Body of pancreas (tissue), 4 donors: Measurements from ENCODE around the gene HSPA1A. TPM values are rescaled to one million over a fixed set of nuclear protein-coding genes. Genes with fewer than 3 reads are reported as not detected.

Experiments used
- ATAC-seq: fragments of 150-250 bp; one replicate; pipeline ENCODE4 v1.9.1; 2016
- DNase-seq, 4 donors: peaks; one replicate each; pipeline ENCODE4 v3.0.0-alpha.2; 2019
- H3K27ac ChIP-seq, 4 donors: fragments of 200-600 bp; sonication (generic); 1 replicate in 3 of 4; 2 replicates in 1 of 4; pipeline versions ENCODE4 v1.5.1 to v1.6.1; 2016 to 2019; ENCODE audit warnings: mild to moderate bottlenecking in 1 of 4, mixed read lengths in 1 of 4, moderate library complexity in 1 of 4
- H3K27me3 ChIP-seq, 2 donors: fragments of 200-600 bp; sonication (generic); one replicate each; pipeline ENCODE4 v1.6.0; 2016; ENCODE audit warnings: mild to moderate bottlenecking in 1 of 2
- H3K36me3 ChIP-seq, 2 donors: fragments of 200-600 bp; sonication (generic); replicated peaks in 1 of 2; 2 replicates each; pipeline ENCODE4 v1.5.1; 2016; ENCODE audit warnings: low read depth in 2 of 2; ENCODE audit not compliant: insufficient read depth in 1 of 2
- H3K4me1 ChIP-seq: fragments of 200-600 bp; sonication (generic); one replicate; pipeline ENCODE4 v1.6.0; 2016
- H3K4me3 ChIP-seq, 2 donors: fragments of 200-600 bp; sonication (generic); 1 replicate in 1 of 2; 2 replicates in 1 of 2; pipeline ENCODE4 v1.5.1; 2016 to 2019
- H3K9me3 ChIP-seq, 3 donors: fragments of 200-600 bp; sonication (generic); 1 replicate in 2 of 3; 2 replicates in 1 of 3; pipeline ENCODE4 v1.5.1; 2016
- CTCF ChIP-seq, 7 experiments: fragments of 450-650 bp in 4 of 7; fragments of 200-600 bp in 3 of 7; sonication (generic) in 3 of 7; IDR thresholded peaks; one replicate each; pipeline ENCODE4 v1.5.1; 2016 to 2019; ENCODE audit warnings: antibody characterized with exemption in 7 of 7
- POLR2A ChIP-seq, 3 donors: fragments of 450-650 bp; IDR thresholded peaks; one replicate each; pipeline ENCODE4 v1.6.1; 2016; ENCODE audit warnings: antibody characterized with exemption in 3 of 3, mild to moderate bottlenecking in 2 of 3
- WGBS, 2 donors: methylation state at CpG; one replicate each; pipeline ENCODE4 v1.1.5; 2017; 5-methylcytosine and 5-hydroxymethylcytosine counted together
- intact Hi-C: fragments of 100-400 bp; cut with DNase I; formaldehyde crosslinking; loops from one replicate; pipeline ENCODE4 v1.15.1; 2023
- total RNA-seq, 2 donors: library from RNA; depleted of rRNA; stranded (reverse); fragments of >200 nt; gene quantifications; one replicate each; pipeline ENCODE4 v1.1.0, GENCODE V29; 2016

Gene HSPA1A
- total RNA-seq, 2 donors from 2014 or later, result 70.9 to 92.1 TPM

GRCh38 chr6:31831350-31832215, 16.2 kb downstream of the HSPA1A start:
- H3K4me1 ChIP-seq, result peaks cover 37% of the 10 kb centered on the region
- no peaks in the 10 kb centered on the region for H3K9me3 ChIP-seq
- H3K4me3 ChIP-seq, result no peak overlapping the region
- no peaks in the 10 kb centered on the region for H3K36me3 ChIP-seq
- 69 to 73% methylated on average over 15 of the region's 15 CpGs for WGBS, 2 donors
- H3K27me3 ChIP-seq, result no peaks in the 10 kb centered on the region
- no peak for TF ChIP-seq POLR2A (IDR thresholded peaks at IDR 0.05)
- ATAC-seq, result no peak
- DNase-seq, result peak in 1 of 4 donors; percentile 23
- intact Hi-C loops, result no loop called here
- peak overlapping the region in 2 of 4 donors; percentile 73 to 83 for H3K27ac ChIP-seq

- peak; percentile 89 for ATAC-seq
- H3K27ac ChIP-seq, result peak overlapping the region; percentile 80 to 95 (median 89)
- H3K4me1 ChIP-seq, result peaks cover 61% of the 10 kb centered on the region
- DNase-seq, result peak; percentile 84 to 92 (median 88)
- intact Hi-C loops, result no loop called here
- peak overlapping the region; percentile 90 to 97 for H3K4me3 ChIP-seq
- H3K27me3 ChIP-seq, result no peaks in the 10 kb centered on the region
- TF ChIP-seq CTCF (IDR thresholded peaks at IDR 0.05) (peak in 2 of 7 experiments; percentile 4 to 11), POLR2A (IDR thresholded peaks at IDR 0.05) (peak; percentile 14 to 89 (median 87))
- WGBS, 2 donors, result 0% methylated on average over 36 to 59 of the region's 59 CpGs
- H3K9me3 ChIP-seq, result no peaks in the 10 kb centered on the region
- H3K36me3 ChIP-seq, result peaks cover 5 to 10% of the 10 kb centered on the region in 2 donors
Measured at GRCh38 chr6:31834367-31835250, 19.3 kb downstream of the HSPA1A start.

- peaks cover 12 to 15% of the 10 kb centered on the region in 2 donors for H3K36me3 ChIP-seq
- WGBS, 2 donors, result 9 to 10% methylated on average over 14 of the region's 14 CpGs
- no peak for ATAC-seq
- H3K9me3 ChIP-seq, result no peaks in the 10 kb centered on the region
- intact Hi-C loops, result no loop called here
- peaks cover 57% of the 10 kb centered on the region for H3K4me1 ChIP-seq
- DNase-seq, result no peak
- no peak overlapping the region for H3K4me3 ChIP-seq
- peak overlapping the region in 3 of 4 donors; percentile 80 to 95 (median 92) for H3K27ac ChIP-seq
- no peaks in the 10 kb centered on the region for H3K27me3 ChIP-seq
- TF ChIP-seq POLR2A (IDR thresholded peaks at IDR 0.05), result no peak
- TF ChIP-seq CTCF (IDR thresholded peaks at IDR 0.05), result no peak
Measured at GRCh38 chr6:31836047-31836473, 20.7 kb downstream of the HSPA1A start.

GRCh38 chr6:31836474-31837368, 21.4 kb downstream of the HSPA1A start:
- TF ChIP-seq CTCF (IDR thresholded peaks at IDR 0.05) (no peak), POLR2A (IDR thresholded peaks at IDR 0.05) (no peak)
- H3K4me3 ChIP-seq, result no peak overlapping the region
- H3K9me3 ChIP-seq, result no peaks in the 10 kb centered on the region
- DNase-seq, result no peak
- intact Hi-C loops, result no loop called here
- no peaks in the 10 kb centered on the region for H3K27me3 ChIP-seq
- no peak for ATAC-seq
- peak overlapping the region in 3 of 4 donors; percentile 80 to 95 (median 92) for H3K27ac ChIP-seq
- 18 to 29% methylated on average over 12 of the region's 12 CpGs for WGBS, 2 donors
- peaks cover 50% of the 10 kb centered on the region for H3K4me1 ChIP-seq
- H3K36me3 ChIP-seq, result peaks cover 12 to 15% of the 10 kb centered on the region in 2 donors
